Activated CD8-positive, alpha-beta T cell treated with anti-CD3 and anti-CD28 coated beads for 36 hours (primary cell): ENCODE data around the gene NCAPG2. TPM values are rescaled to one million over a fixed set of nuclear protein-coding genes. Genes with fewer than 3 reads are reported as not detected.
"Not testable (repeated sequence)": the region's sequence is repeated elsewhere in the genome, so short reads cannot be mapped to it uniquely, and the experiment has no call there.

Experiments used
- ATAC-seq: fragments of 200-7000 bp; cut with Tn5 transposase; one replicate; pipeline ENCODE4 v1.10.0; 2021; ENCODE audit warnings: mild to moderate bottlenecking, moderate library complexity
- CTCF ChIA-PET: fragments of 350-600 bp; sonication (Branson Sonifier 250); formaldehyde crosslinking; loops from one replicate; lab custom pipeline; 2021; ENCODE audit warnings: antibody characterized with exemption; lab: Charles Lee
- POLR2A ChIA-PET: fragments of 350-600 bp; sonication (Branson Sonifier 250); formaldehyde crosslinking; loops from one replicate; lab custom pipeline; 2021; ENCODE audit warnings: antibody characterized with exemption; lab: Charles Lee
- DNase-seq: peaks from one replicate; pipeline ENCODE4 v3.0.0-alpha.2; 2020
- H3K27ac Mint-ChIP-seq: one replicate; pipeline ENCODE4 v1.8.0; 2021; ENCODE audit warnings: mild to moderate bottlenecking, mixed read lengths
- H3K27me3 Mint-ChIP-seq: one replicate; pipeline ENCODE4 v1.8.0; 2021; ENCODE audit warnings: mixed read lengths
- H3K36me3 Mint-ChIP-seq: one replicate; pipeline ENCODE4 v1.8.0; 2021; ENCODE audit warnings: low read depth, mixed read lengths
- H3K4me1 Mint-ChIP-seq: one replicate; pipeline ENCODE4 v1.8.0; 2021; ENCODE audit warnings: low read depth, mixed read lengths
- H3K4me3 Mint-ChIP-seq: one replicate; pipeline ENCODE4 v1.8.0; 2021; ENCODE audit warnings: mild to moderate bottlenecking, moderate library complexity, mixed read lengths
- H3K9me3 Mint-ChIP-seq: one replicate; pipeline ENCODE4 v1.8.0; 2021; ENCODE audit warnings: mixed read lengths
- CTCF ChIP-seq: fragments of 200-600 bp; IDR thresholded peaks from one replicate; pipeline ENCODE4 v1.8.0; 2022; ENCODE audit warnings: antibody characterized with exemption, mild to moderate bottlenecking
- intact Hi-C: fragments of 100-400 bp; cut with micrococcal nuclease; formaldehyde crosslinking; loops from one replicate; pipeline ENCODE4 v1.10.0; 2022
- total RNA-seq, 2 experiments: library from RNA; stranded (reverse); gene quantifications; one replicate each; pipeline ENCODE4 v1.2.3, GENCODE V29; 2021

Gene NCAPG2
- total RNA-seq, 2 experiments from 2014 or later, result 108 to 113 TPM

GRCh38 chr7:158702944-158703343 lies 1.7 kb downstream of the NCAPG2 start:
- no peak overlapping the region for H3K27ac Mint-ChIP-seq
- ChIA-PET CTCF (no interaction called here), POLR2A (no interaction called here)
- H3K36me3 Mint-ChIP-seq, result peaks cover 43% of the 10 kb centered on the region
- peak overlapping the region; percentile 76 for H3K4me3 Mint-ChIP-seq
- TF ChIP-seq CTCF, result no peak
- H3K4me1 Mint-ChIP-seq, result peaks cover 37% of the 10 kb centered on the region
- ATAC-seq, result no peak
- peaks cover 4% of the 10 kb centered on the region for H3K9me3 Mint-ChIP-seq
- no peaks in the 10 kb centered on the region for H3K27me3 Mint-ChIP-seq
- intact Hi-C loops, result loop anchor here (5.0 to 10.0 kb wide), 2 partner anchors 114 to 162 kb away; no protein-coding TSS in a partner anchor
- no peak for DNase-seq

GRCh38 chr7:158702196-158702595 lies 2.4 kb downstream of the NCAPG2 start:
- peaks cover 48% of the 10 kb centered on the region for H3K36me3 Mint-ChIP-seq
- CTCF ChIA-PET, result interaction anchor here (1.1 kb wide), 1 partner anchor 275 kb away, joined by 3 read pairs; no protein-coding TSS in a partner anchor
- H3K9me3 Mint-ChIP-seq, result no peaks in the 10 kb centered on the region
- POLR2A ChIA-PET, result no interaction called here
- no peak for TF ChIP-seq CTCF
- H3K27ac Mint-ChIP-seq, result no peak overlapping the region
- DNase-seq (no peak), ATAC-seq (no peak)
- H3K27me3 Mint-ChIP-seq, result no peaks in the 10 kb centered on the region
- H3K4me3 Mint-ChIP-seq, result peak overlapping the region; percentile 76
- peaks cover 37% of the 10 kb centered on the region for H3K4me1 Mint-ChIP-seq
- intact Hi-C loops, result loop anchor here (5.0 to 10.0 kb wide), 2 partner anchors 115 to 163 kb away; no protein-coding TSS in a partner anchor

GRCh38 chr7:158700008-158700407 lies 4.6 kb downstream of the NCAPG2 start:
- POLR2A ChIA-PET, result interaction anchor here (1.2 kb wide), 1 partner anchor 15 kb away, joined by 3 read pairs; no protein-coding TSS in a partner anchor

GRCh38 chr7:158699341-158699740 lies 5.3 kb downstream of the NCAPG2 start:
- ChIA-PET CTCF (no interaction called here), POLR2A (interaction anchor here (1.1 to 1.2 kb wide), 3 partner anchors 10 to 130 kb away, joined by 3 to 5 read pairs (median 3); partner anchors contain the start of gene ESYT2)
- Mint-ChIP-seq H3K4me1 (peaks cover 30% of the 10 kb centered on the region), H3K27me3 (no peaks in the 10 kb centered on the region), H3K4me3 (no peak overlapping the region), H3K27ac (no peak overlapping the region), H3K9me3 (no peaks in the 10 kb centered on the region), H3K36me3 (peaks cover 65% of the 10 kb centered on the region)
- ATAC-seq (no peak), DNase-seq (no peak)
- no peak for TF ChIP-seq CTCF
- intact Hi-C loops, result no loop called here

More at GRCh38 chr7:158700008-158700407, 4.6 kb downstream of the NCAPG2 start:
- no peaks in the 10 kb centered on the region for H3K9me3 Mint-ChIP-seq
- peaks cover 65% of the 10 kb centered on the region for H3K36me3 Mint-ChIP-seq
- peaks cover 30% of the 10 kb centered on the region for H3K4me1 Mint-ChIP-seq
- intact Hi-C loops, result loop anchor here (5.0 to 10.0 kb wide), 2 partner anchors 117 to 165 kb away; no protein-coding TSS in a partner anchor
- ATAC-seq (no peak), DNase-seq (no peak)
- no peaks in the 10 kb centered on the region for H3K27me3 Mint-ChIP-seq
- H3K4me3 Mint-ChIP-seq, result no peak overlapping the region
- no peak overlapping the region for H3K27ac Mint-ChIP-seq
- TF ChIP-seq CTCF, result no peak
- CTCF ChIA-PET, result interaction anchor here (1.0 kb wide), 1 partner anchor 276 kb away, joined by 3 read pairs; no protein-coding TSS in a partner anchor

GRCh38 chr7:158698657-158699195 lies 5.9 kb downstream of the NCAPG2 start:
- no peak for TF ChIP-seq CTCF
- Mint-ChIP-seq H3K36me3 (peaks cover 67% of the 10 kb centered on the region), H3K4me1 (peaks cover 31% of the 10 kb centered on the region), H3K4me3 (no peak overlapping the region), H3K27ac (no peak overlapping the region), H3K9me3 (no peaks in the 10 kb centered on the region), H3K27me3 (no peaks in the 10 kb centered on the region)
- intact Hi-C loops, result no loop called here
- ChIA-PET CTCF (interaction anchor here (1.0 to 1.2 kb wide), 2 partner anchors 10 to 278 kb away, joined by 4 to 7 read pairs; no protein-coding TSS in a partner anchor), POLR2A (interaction anchor here (1.1 to 1.2 kb wide), 2 partner anchors 10 to 130 kb away, joined by 3 to 5 read pairs; partner anchors contain the start of gene ESYT2)
- no peak for DNase-seq
- no peak for ATAC-seq

GRCh38 chr7:158697597-158697996 lies 7.0 kb downstream of the NCAPG2 start:
- intact Hi-C loops, H3K4me3 Mint-ChIP-seq, DNase-seq, H3K27me3 Mint-ChIP-seq, H3K27ac Mint-ChIP-seq, ATAC-seq, H3K9me3 Mint-ChIP-seq: not testable (repeated sequence)
- Mint-ChIP-seq H3K36me3 (peaks cover 64% of the 10 kb centered on the region), H3K4me1 (peaks cover 24% of the 10 kb centered on the region)
- CTCF ChIA-PET, result interaction anchor here (1.0 to 1.1 kb wide), 2 partner anchors 74 to 279 kb away, joined by 3 to 7 read pairs; no protein-coding TSS in a partner anchor
- POLR2A ChIA-PET, result interaction anchor here (3.2 kb wide), 1 partner anchor 8 kb away, joined by 13 read pairs; the partner anchor contains the start of gene NCAPG2
